Spleen (tissue), 11 donors: Measurements from ENCODE around the gene ZNF468. TPM values are rescaled to one million over a fixed set of nuclear protein-coding genes. Genes with fewer than 3 reads are reported as not detected.
"Not testable (repeated sequence)": the region's sequence is repeated elsewhere in the genome, so short reads cannot be mapped to it uniquely, and the experiment has no call there.

Experiments
- DNase-seq: peaks from one replicate; pipeline ENCODE4 v3.0.0-alpha.2; 2020
- H3K27ac ChIP-seq, 8 donors: fragments of 200-600 bp; sonication (generic) in 7 of 8; 1 replicate in 4 of 8; 2 replicates in 4 of 8; pipeline versions ENCODE4 v1.5.0 to v1.8.0; 2016 to 2021; ENCODE audit warnings: inconsistent platforms in 4 of 8, mild to moderate bottlenecking in 4 of 8, moderate library complexity in 1 of 8
- H3K27me3 ChIP-seq, 7 donors: fragments of 200-600 bp; sonication (generic) in 6 of 7; replicated peaks in 1 of 7; 1 replicate in 4 of 7; 2 replicates in 3 of 7; pipeline versions ENCODE4 v1.5.0 to v1.8.0; 2016 to 2021; ENCODE audit warnings: inconsistent platforms in 3 of 7, mild to moderate bottlenecking in 1 of 7
- H3K36me3 ChIP-seq, 6 donors: fragments of 200-600 bp; sonication (generic) in 5 of 6; 1 replicate in 4 of 6; 2 replicates in 2 of 6; pipeline versions ENCODE4 v1.5.0 to v1.8.0; 2016 to 2021; ENCODE audit warnings: inconsistent platforms in 2 of 6
- H3K4me1 ChIP-seq, 6 donors: fragments of 200-600 bp; sonication (generic) in 5 of 6; 1 replicate in 3 of 6; 2 replicates in 3 of 6; pipeline versions ENCODE4 v1.5.0 to v1.8.0; 2016 to 2021; ENCODE audit warnings: inconsistent platforms in 3 of 6
- H3K4me3 ChIP-seq, 8 donors: fragments of 200-600 bp; sonication (generic) in 7 of 8; 1 replicate in 4 of 8; 2 replicates in 4 of 8; pipeline versions ENCODE4 v1.5.0 to v1.8.0; 2016 to 2021; ENCODE audit warnings: inconsistent platforms in 4 of 8, mild to moderate bottlenecking in 4 of 8, moderate library complexity in 2 of 8
- H3K9me3 ChIP-seq, 8 donors: fragments of 200-600 bp; sonication (generic) in 7 of 8; 1 replicate in 4 of 8; 2 replicates in 4 of 8; pipeline versions ENCODE4 v1.5.0 to v1.8.0; 2016 to 2021; ENCODE audit warnings: inconsistent platforms in 4 of 8
- POLR2A ChIP-seq, 3 donors: fragments of 450-650 bp; IDR thresholded peaks; one replicate each; pipeline ENCODE4 v1.5.1; 2017; ENCODE audit warnings: antibody characterized with exemption in 3 of 3, mild to moderate bottlenecking in 1 of 3
- POLR2AphosphoS5 ChIP-seq, 3 donors: sonication (generic); formaldehyde crosslinking; IDR thresholded peaks; one replicate each; pipeline ENCODE4 v1.5.1; 2017; ENCODE audit warnings: antibody characterized with exemption in 3 of 3
- WGBS, 5 donors: extraction: QIAGEN DNeasy Blood & Tissue Kit in 3 of 5; methylation state at CpG; one replicate each; pipeline versions ENCODE4 v1.1.5 to v1.1.7; 2013 to 2018; 5-methylcytosine and 5-hydroxymethylcytosine counted together
- intact Hi-C: fragments of 100-400 bp; cut with DNase I; formaldehyde crosslinking; loops from one replicate; pipeline ENCODE4 v1.15.0; 2023; ENCODE audit warnings: low total_unique reads
- polyA plus RNA-seq, 3 donors: library from polyadenylated mRNA; stranded (reverse); fragments of 200-250 nt; gene quantifications; one replicate each; pipeline ENCODE4 v1.2.1, GENCODE V29; 2013
- small RNA-seq, 4 donors: library from RNA; depleted of rRNA; stranded (forward); fragments of <200 nt; gene quantifications; one replicate each; pipeline ENCODE3, GENCODE V24; 2016
- total RNA-seq, 7 donors: library from RNA; depleted of rRNA in 3 of 7; stranded (reverse); fragments of >200 nt in 3 of 7; fragmentation: NEBNext Ultra II Directional in 4 of 7; extraction: Animal tissue kit (Norgen Biotek cat#: 25700) in 4 of 7; gene quantifications; one replicate each; pipeline versions ENCODE4 v1.1.0 to v1.2.1, GENCODE V29; 2016 to 2021
- TF ChIP-seq, protein P1 (sequence below), 11 experiments: fragments of 200-600 bp in 7 of 11; fragments of 450-650 bp in 4 of 11; sonication (generic) in 4 of 11; IDR thresholded peaks in 8 of 11; conservative IDR thresholded peaks in 3 of 11; 1 replicate in 7 of 11; 2 replicates in 4 of 11; pipeline versions ENCODE4 v1.4.0 to v1.8.0; 2016 to 2021; ENCODE audit warnings: antibody characterized with exemption in 11 of 11, inconsistent platforms in 4 of 11, mild to moderate bottlenecking in 1 of 11
- donor health status: healthy with polysubstance abuse.
- donor health status: DM: no; HTN: no; CAD: no; lungs with moderate emphysema.
- donor health status: DM: no; HTN: no; CAD: no.
- donor health status: Bipolar disorder and iron deficiency.
- donor health status: healthy.
- donor health status: DM: no; HTN: no; CAD: no.
- donor health status: DM: yes; HTN: yes; CAD: no.

The ZNF468 gene
- total and polyA plus RNA-seq, 10 donors: 5.6 to 23.8 (median 17.8) TPM

DNA sequence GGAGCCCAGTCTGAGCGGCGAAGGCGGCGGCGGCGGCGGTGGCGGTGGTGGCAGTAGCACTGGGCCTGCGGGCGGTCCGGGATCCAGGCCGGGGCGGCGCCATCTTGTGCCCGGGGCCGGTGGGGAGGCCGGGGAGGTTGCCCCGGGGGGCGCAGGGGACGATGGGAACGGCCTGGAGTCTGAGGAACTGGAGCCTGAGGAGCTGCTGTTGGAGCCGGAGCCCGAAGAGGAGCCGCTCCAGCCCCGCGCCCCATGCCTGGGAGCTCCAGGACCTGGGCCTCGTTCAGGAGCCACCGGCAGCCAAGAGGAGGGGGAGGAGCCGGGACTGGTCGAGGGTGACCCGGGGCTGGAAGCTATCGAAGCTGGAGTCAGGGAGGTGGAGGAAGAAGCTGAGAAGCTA lies 47.6 kb downstream of the ZNF468 start:
- DNase-seq: no peak

DNA sequence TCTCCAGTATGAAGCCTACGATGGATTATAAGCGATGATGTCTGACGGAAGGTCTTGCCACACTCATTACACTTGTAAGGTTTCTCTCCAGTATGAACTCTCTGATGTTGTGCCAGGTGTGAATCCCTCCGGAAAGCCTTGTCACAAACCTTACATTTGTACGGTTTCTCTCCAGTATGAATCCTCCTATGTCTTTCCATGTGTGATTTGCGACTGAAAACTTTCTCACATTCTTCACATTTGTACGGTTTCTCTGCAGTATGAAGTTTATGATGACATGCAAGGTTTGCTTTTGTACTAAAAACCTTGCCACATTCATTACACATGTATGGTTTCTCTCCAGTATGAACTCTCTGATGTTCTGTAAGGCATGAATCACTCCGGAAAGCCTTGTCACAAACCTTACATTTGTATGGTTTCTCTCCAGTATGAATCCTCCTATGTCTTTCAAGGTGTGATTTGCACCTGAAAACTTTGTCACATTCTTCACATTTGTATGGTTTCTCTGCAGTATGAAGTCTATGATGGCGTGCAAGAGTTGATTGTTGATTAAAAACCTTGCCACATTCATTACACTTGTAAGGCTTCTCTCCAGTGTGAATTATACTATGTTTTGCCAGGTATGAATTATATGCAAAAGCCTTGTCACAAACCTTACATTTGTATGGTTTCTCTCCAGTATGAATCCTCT lies 57.3 kb downstream of the ZNF468 start:
- DNase-seq, H3K4me1 ChIP-seq, intact Hi-C loops, H3K27me3 ChIP-seq, H3K27ac ChIP-seq: not testable (repeated sequence)
- peaks cover 34 to 100% (median 100%) of the 10 kb centered on the region in 8 donors for H3K9me3 ChIP-seq
- peaks cover 23 to 57% (median 51%) of the 10 kb centered on the region in 6 donors for H3K36me3 ChIP-seq
- WGBS, 5 donors: 95 to 99% (median 96%) methylated on average over 9 of the region's 9 CpGs
- H3K4me3 ChIP-seq: peak overlapping the region in 1 of 8 donors; percentile 19

More for the DNA sequence above, 47.6 kb downstream of the ZNF468 start:
- Histone ChIP-seq H3K36me3 (peaks cover 5 to 75% (median 52%) of the 10 kb centered on the region in 6 donors), H3K27ac (no peak overlapping the region), H3K4me3 (no peak overlapping the region), H3K27me3 (no peaks in the 10 kb centered on the region), H3K9me3 (peaks cover 7 to 74% (median 57%) of the 10 kb centered on the region in 8 donors), H3K4me1 (no peaks in the 10 kb centered on the region)
- TF ChIP-seq, protein P1, sequence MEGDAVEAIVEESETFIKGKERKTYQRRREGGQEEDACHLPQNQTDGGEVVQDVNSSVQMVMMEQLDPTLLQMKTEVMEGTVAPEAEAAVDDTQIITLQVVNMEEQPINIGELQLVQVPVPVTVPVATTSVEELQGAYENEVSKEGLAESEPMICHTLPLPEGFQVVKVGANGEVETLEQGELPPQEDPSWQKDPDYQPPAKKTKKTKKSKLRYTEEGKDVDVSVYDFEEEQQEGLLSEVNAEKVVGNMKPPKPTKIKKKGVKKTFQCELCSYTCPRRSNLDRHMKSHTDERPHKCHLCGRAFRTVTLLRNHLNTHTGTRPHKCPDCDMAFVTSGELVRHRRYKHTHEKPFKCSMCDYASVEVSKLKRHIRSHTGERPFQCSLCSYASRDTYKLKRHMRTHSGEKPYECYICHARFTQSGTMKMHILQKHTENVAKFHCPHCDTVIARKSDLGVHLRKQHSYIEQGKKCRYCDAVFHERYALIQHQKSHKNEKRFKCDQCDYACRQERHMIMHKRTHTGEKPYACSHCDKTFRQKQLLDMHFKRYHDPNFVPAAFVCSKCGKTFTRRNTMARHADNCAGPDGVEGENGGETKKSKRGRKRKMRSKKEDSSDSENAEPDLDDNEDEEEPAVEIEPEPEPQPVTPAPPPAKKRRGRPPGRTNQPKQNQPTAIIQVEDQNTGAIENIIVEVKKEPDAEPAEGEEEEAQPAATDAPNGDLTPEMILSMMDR (IDR thresholded peaks at IDR 0.05 in 8 of 11, conservative IDR thresholded peaks at IDR 0.05 in 3 of 11): no peak
- TF ChIP-seq POLR2A (IDR thresholded peaks at IDR 0.05) (no peak), POLR2AphosphoS5 (IDR thresholded peaks at IDR 0.05) (no peak)
- intact Hi-C loops: no loop called here
- 94 to 97% (median 96%) methylated on average over 28 to 32 of the region's 32 CpGs for WGBS, 5 donors

DNA sequence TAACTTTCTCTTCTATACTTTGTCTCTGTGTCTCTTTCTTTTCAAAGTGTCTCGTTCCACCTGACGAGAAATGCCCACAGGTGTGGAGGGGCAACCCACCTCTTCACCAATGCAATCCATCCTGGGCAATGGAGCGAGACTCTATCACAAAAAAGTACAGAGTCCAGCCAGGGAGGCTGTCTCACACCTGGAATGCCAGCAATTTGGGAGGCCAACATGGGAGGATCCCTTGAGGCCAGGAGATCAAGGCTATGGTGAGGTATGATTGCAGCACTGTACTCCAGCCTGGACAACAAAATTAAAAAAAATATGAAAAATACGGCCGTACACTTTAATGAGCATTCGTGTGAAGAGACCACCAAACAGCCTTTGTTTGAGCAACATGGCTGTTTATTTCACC lies 68.0 kb downstream of the ZNF468 start:
- intact Hi-C loops: no loop called here
- no peak for TF ChIP-seq POLR2A (IDR thresholded peaks at IDR 0.05)
- TF ChIP-seq, protein P1 (IDR thresholded peaks at IDR 0.05 in 8 of 11, conservative IDR thresholded peaks at IDR 0.05 in 3 of 11): no peak
- TF ChIP-seq POLR2AphosphoS5 (IDR thresholded peaks at IDR 0.05): no peak
- Histone ChIP-seq H3K9me3 (peaks cover 0 to 37% (median 14%) of the 10 kb centered on the region in 8 donors), H3K4me1 (peaks cover 0 to 29% (median 16%) of the 10 kb centered on the region in 6 donors), H3K4me3 (no peak overlapping the region), H3K27ac (no peak overlapping the region), H3K36me3 (no peaks in the 10 kb centered on the region), H3K27me3 (no peaks in the 10 kb centered on the region)
- no peak for DNase-seq
- WGBS, 5 donors: 91 to 96% (median 93%) methylated on average over 6 of the region's 6 CpGs

Small RNAs within 50 kb of the gene (small RNA-seq; reads per million reads assigned to genes)
- gene ZNF320: 0 to 0.14 (median 0.10) reads per million in 4 donors

Other genes with a start within 250 kb of the ZNF468 start
- gene ZNF83, start 219.3 kb downstream of the ZNF468 start, total RNA-seq: 10 to 100 TPM; 31.8 to 87.7 (median 65.9) TPM
- 10 to 100 TPM; 38.4 to 58.8 (median 49.3) TPM for gene ZNF83, start 219.3 kb downstream of the ZNF468 start, polyA plus RNA-seq
- gene ZNF611, start 122.6 kb downstream of the ZNF468 start, total RNA-seq: 10 to 100 TPM; 17.4 to 32.5 (median 25.0) TPM
- 1 to 10 TPM; 2.6 to 6.9 (median 2.6) TPM for gene ZNF611, start 122.6 kb downstream of the ZNF468 start, polyA plus RNA-seq
- 10 to 100 TPM; 10.7 to 32.3 (median 22.4) TPM for gene ZNF600, start 70.8 kb downstream of the ZNF468 start, total RNA-seq
- 10 to 100 TPM in 2 of 3 donors, 1 to 10 TPM in 1; 7.5 to 20.4 (median 17.0) TPM for gene ZNF600, start 70.8 kb downstream of the ZNF468 start, polyA plus RNA-seq
- gene ZNF28, start 36.0 kb downstream of the ZNF468 start, total RNA-seq: 10 to 100 TPM; 11.1 to 20.2 (median 15.6) TPM
- 1 to 10 TPM; 1.8 to 4.0 (median 2.9) TPM for gene ZNF28, start 36.0 kb downstream of the ZNF468 start, polyA plus RNA-seq
- gene ZNF320, start 40.0 kb upstream of the ZNF468 start, total RNA-seq: 10 to 100 TPM; 11.2 to 23.9 (median 17.1) TPM
- gene ZNF320, start 40.0 kb upstream of the ZNF468 start, polyA plus RNA-seq: 1 to 10 TPM; 3.1 to 3.9 (median 3.5) TPM
- 1 to 10 TPM; 4.3 to 7.7 (median 5.4) TPM for gene ZNF888, start 65.8 kb upstream of the ZNF468 start, total RNA-seq
- gene ZNF888, start 65.8 kb upstream of the ZNF468 start, polyA plus RNA-seq: 1 to 10 TPM; 2.0 to 2.6 (median 2.2) TPM
- gene ZNF816, start 105.3 kb upstream of the ZNF468 start, total RNA-seq: 10 to 100 TPM in 5 of 7 donors, 1 to 10 TPM in 2; 8.1 to 16.1 (median 12.5) TPM
- 1 to 10 TPM; 4.1 to 7.2 (median 4.7) TPM for gene ZNF816, start 105.3 kb upstream of the ZNF468 start, polyA plus RNA-seq
- not detected for gene ERVV-1, start 156.3 kb upstream of the ZNF468 start, total RNA-seq
- gene ERVV-1, start 156.3 kb upstream of the ZNF468 start, polyA plus RNA-seq: not detected
- gene ERVV-2, start 187.1 kb upstream of the ZNF468 start, total RNA-seq: not detected
- gene ERVV-2, start 187.1 kb upstream of the ZNF468 start, polyA plus RNA-seq: not detected
- 100 to 1,000 TPM in 3 of 7 donors, 10 to 100 TPM in 4; 80.3 to 154 (median 98.6) TPM for gene ZNF160, start 245.8 kb upstream of the ZNF468 start, total RNA-seq
- gene ZNF160, start 245.8 kb upstream of the ZNF468 start, polyA plus RNA-seq: 10 to 100 TPM; 14.4 to 30.1 (median 17.3) TPM